ENCODE measurements around the gene ADAP2. TPM values are rescaled to one million over a fixed set of nuclear protein-coding genes. Genes with fewer than 3 reads are reported as not detected.
A peak's percentile ranks its signal among the peaks of the same experiment; 100 is the strongest.
"Not testable (repeated sequence)": the region's sequence is repeated elsewhere in the genome, so short reads cannot be mapped to it uniquely, and the experiment has no call there.

ADAP2 gene
- total and polyA plus RNA-seq, 10 of the 15 experiments (the other 5 are each of a cell fraction or from before 2014, with no cell fraction given) = 0.15 to 13.6 (median 6.8) TPM

DNA sequence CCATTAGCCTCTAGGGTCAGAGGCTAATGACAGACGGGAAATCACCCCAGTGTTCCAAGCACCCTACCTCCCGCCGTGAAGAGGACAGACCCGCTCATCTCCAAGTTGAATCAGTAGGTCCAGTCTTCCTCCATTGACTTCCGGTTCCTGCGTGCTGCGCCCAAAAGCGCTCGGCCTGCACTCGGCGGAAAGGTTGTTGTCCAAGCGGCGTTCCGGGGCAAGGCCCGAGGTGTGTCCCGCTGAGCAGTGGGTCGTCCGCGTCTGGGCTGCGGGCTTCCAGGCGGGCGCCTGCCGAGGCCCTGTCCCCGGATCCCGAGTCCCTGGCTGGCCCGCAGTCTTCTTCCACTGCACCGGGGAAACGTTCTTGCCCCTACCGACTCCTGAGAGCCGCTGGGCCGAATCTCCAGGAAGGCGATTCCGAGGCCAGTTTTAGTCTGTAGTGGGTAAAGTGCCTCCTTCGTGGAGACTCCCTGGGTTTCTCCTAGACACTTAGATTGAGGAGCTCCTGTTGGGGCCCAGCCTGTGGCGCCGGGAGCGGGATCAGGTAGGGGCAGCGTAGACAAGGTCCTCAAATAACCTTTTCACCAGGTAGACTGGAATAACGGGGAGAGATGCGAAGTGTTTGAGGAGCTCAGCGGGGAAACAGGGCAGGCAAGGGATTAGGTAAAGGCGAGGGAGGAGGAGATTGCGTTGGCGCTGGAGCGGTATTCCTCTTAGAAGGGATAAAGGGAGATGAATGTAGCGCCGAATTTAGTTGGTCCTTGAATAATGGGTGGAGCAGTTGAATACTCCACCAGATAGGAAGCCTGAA is 15.4 kb upstream of the ADAP2 start, which contains the start of gene TEFM (continued):
- TF ChIP-seq CHD2 (IDR thresholded peaks at IDR 0.05; ENCODE audit: borderline replicate concordance, low read depth, low read length) (peak; percentile 62), BCL11A (IDR thresholded peaks at IDR 0.05; ENCODE audit: low read depth, low read length) (no peak), DPF2 (IDR thresholded peaks at IDR 0.05) (peak; percentile 64), IKZF1 (conservative IDR thresholded peaks at IDR 0.05) (peak; percentile 87)

DNA sequence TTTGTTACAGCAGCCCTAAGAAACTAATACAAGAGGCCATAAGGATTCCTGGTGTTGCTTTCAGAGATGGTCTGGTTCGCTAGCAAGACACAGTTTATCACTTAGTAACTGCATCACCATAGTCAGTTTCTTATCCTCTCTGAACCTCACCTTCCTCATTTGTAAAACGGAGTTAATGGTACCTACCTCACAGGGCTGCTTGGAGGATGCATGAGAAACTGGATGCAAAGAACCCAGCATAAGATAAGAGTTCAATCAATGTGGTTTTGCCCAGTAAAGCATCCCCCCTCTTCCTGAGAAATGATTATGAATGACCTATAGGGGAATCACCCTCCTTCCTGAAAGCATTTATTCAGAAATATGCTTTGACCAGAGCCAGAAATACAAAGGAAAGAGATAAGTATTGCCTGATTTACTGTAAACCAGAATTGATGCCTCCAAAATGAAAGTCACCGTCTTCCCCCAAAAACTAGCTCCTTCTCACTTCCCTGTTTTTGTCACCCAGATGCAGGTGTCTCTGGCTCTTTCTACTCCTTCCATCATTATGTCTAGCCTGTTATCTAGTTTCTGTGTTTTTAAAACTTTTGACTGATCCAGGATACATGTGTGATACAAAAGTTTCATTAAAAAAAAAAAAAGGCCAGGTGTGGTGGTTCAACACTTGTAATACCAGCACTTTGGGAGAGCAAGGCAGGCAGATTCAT is 12.9 kb upstream of the ADAP2 start:
- Histone ChIP-seq H3K27me3 (replicated peaks in 1 of 2; ENCODE audit: control insufficient read depth in 2 of 2, insufficient read depth in 2 of 2, low read length in 1 of 2) (no peaks in the 10 kb centered on the region), H4K20me1 (ENCODE audit: control insufficient read depth, insufficient read depth) (no peaks in the 10 kb centered on the region), H3K9me3 (replicated peaks; ENCODE audit: control insufficient read depth, insufficient read depth, low read length) (no peaks in the 10 kb centered on the region), H3K36me3 (ENCODE audit: control insufficient read depth in 2 of 2, insufficient read depth in 2 of 2, low read length in 1 of 2) (no peaks in the 10 kb centered on the region), H3K27ac (ENCODE audit: control insufficient read depth, insufficient read depth) (no peak overlapping the region), H3K4me3 (no peak overlapping the region), H3K4me2 (ENCODE audit: control insufficient read depth, insufficient read depth) (peak overlapping the region; percentile 36), H3K4me1 (ENCODE audit: control insufficient read depth, insufficient read depth, low read length) (peaks cover 10% of the 10 kb centered on the region), H3K9ac (ENCODE audit: control insufficient read depth, insufficient read depth, low read length) (no peak overlapping the region), H3K79me2 (ENCODE audit: control insufficient read depth, insufficient read depth, low read length) (peaks cover 18% of the 10 kb centered on the region), H2AFZ (ENCODE audit: control insufficient read depth, low read depth, low read length) (no peak overlapping the region)
- intact Hi-C loops (cut with micrococcal nuclease; ENCODE audit: unreplicated experiment) (loop anchor here (10.0 kb wide), 1 partner anchor 166 kb away; no protein-coding TSS in a partner anchor), in situ Hi-C loops (cut with MboI) (no loop called here)
- POLR2A ChIA-PET = interaction anchor here (0.6 kb wide), 1 partner anchor 24 kb away, joined by 3 read pairs; no protein-coding TSS in a partner anchor
- peak; percentile 75 for TF ChIP-seq SPI1 (IDR thresholded peaks at IDR 0.05; ENCODE audit: borderline replicate concordance, insufficient read depth, low read depth, low read length)
- no peak for TF ChIP-seq MLLT1 (IDR thresholded peaks at IDR 0.05)
- RAD21 ChIA-PET (ENCODE audit: unreplicated experiment) = interaction anchor here (0.6 kb wide), 1 partner anchor 60 kb away, joined by 3 read pairs; no protein-coding TSS in a partner anchor
- CTCF ChIA-PET = no interaction called here
- no TSS peak for BruUV-seq (replicated peaks)
- 64% methylated on average over 3 of the region's 3 CpGs for WGBS (ENCODE audit: insufficient coverage, insufficient replicate concordance, low lambda C conversion rate, missing lambda C conversion rate)
- ATAC-seq = no peak
- SMC1A ChIA-PET (ENCODE audit: uncharacterized antibody, unreplicated experiment) = interaction anchor here (0.9 to 1.5 kb wide), 2 partner anchors 46 to 59 kb away, joined by 3 read pairs; no protein-coding TSS in a partner anchor
- no peak for DNase-seq (ENCODE audit: low read depth, low spot score)
- FAIRE-seq = peak; percentile 62

DNA sequence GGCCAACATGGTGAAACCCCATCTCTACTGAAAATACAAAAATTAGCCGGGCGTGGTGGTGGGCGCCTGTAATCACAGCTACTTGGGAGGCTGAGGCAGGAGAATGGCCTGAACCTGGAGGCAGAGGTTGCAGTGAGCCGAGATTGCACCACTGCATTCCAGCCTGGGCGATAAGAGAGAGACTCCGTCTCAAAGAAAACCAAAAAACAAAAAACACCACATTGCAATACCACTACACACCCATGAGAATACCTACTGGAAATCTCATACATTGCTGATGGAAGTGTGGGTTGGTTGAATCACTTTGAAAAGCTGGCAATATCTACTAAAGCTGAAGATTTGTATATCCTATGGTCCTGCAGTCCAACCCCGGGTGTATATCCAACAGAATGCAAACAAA is 11.6 kb upstream of the ADAP2 start:
- H3K4me2 ChIP-seq (ENCODE audit: control insufficient read depth, insufficient read depth); BruUV-seq (replicated peaks); intact Hi-C loops (cut with micrococcal nuclease; ENCODE audit: unreplicated experiment); ATAC-seq; DNase-seq (ENCODE audit: low read depth, low spot score); H3K36me3 ChIP-seq (ENCODE audit: control insufficient read depth in 2 of 2, insufficient read depth in 2 of 2, low read length in 1 of 2); H3K4me3 ChIP-seq; RAD21 ChIA-PET (ENCODE audit: unreplicated experiment); FAIRE-seq; H3K27ac ChIP-seq (ENCODE audit: control insufficient read depth, insufficient read depth); H3K9ac ChIP-seq (ENCODE audit: control insufficient read depth, insufficient read depth, low read length); H3K27me3 ChIP-seq (replicated peaks in 1 of 2; ENCODE audit: control insufficient read depth in 2 of 2, insufficient read depth in 2 of 2, low read length in 1 of 2); POLR2A ChIA-PET; H3K4me1 ChIP-seq (ENCODE audit: control insufficient read depth, insufficient read depth, low read length); H2AFZ ChIP-seq (ENCODE audit: control insufficient read depth, low read depth, low read length); H4K20me1 ChIP-seq (ENCODE audit: control insufficient read depth, insufficient read depth); H3K9me3 ChIP-seq (replicated peaks; ENCODE audit: control insufficient read depth, insufficient read depth, low read length): not testable (repeated sequence)
- 87% methylated on average over 7 of the region's 7 CpGs for WGBS (ENCODE audit: insufficient coverage, insufficient replicate concordance, low lambda C conversion rate, missing lambda C conversion rate)
- peaks cover 14% of the 10 kb centered on the region for H3K79me2 ChIP-seq (ENCODE audit: control insufficient read depth, insufficient read depth, low read length)
- in situ Hi-C loops (cut with MboI) = loop anchor here (10.0 kb wide), 1 partner anchor 305 kb away; no protein-coding TSS in a partner anchor
- SMC1A ChIA-PET (ENCODE audit: uncharacterized antibody, unreplicated experiment) = interaction anchor here (1.0 to 1.5 kb wide), 5 partner anchors 15 to 315 kb away, joined by 3 read pairs; partner anchors contain the start of gene RNF135
- CTCF ChIA-PET = interaction anchor here (0.7 kb wide), 1 partner anchor 159 kb away, joined by 3 read pairs; no protein-coding TSS in a partner anchor

Measured in GM12878 (cell line).